ENCODE measurements around the gene DNM2.
"Not testable (repeated sequence)": the region's sequence is repeated elsewhere in the genome, so short reads cannot be mapped to it uniquely, and the experiment has no call there.

The DNM2 gene

DNA sequence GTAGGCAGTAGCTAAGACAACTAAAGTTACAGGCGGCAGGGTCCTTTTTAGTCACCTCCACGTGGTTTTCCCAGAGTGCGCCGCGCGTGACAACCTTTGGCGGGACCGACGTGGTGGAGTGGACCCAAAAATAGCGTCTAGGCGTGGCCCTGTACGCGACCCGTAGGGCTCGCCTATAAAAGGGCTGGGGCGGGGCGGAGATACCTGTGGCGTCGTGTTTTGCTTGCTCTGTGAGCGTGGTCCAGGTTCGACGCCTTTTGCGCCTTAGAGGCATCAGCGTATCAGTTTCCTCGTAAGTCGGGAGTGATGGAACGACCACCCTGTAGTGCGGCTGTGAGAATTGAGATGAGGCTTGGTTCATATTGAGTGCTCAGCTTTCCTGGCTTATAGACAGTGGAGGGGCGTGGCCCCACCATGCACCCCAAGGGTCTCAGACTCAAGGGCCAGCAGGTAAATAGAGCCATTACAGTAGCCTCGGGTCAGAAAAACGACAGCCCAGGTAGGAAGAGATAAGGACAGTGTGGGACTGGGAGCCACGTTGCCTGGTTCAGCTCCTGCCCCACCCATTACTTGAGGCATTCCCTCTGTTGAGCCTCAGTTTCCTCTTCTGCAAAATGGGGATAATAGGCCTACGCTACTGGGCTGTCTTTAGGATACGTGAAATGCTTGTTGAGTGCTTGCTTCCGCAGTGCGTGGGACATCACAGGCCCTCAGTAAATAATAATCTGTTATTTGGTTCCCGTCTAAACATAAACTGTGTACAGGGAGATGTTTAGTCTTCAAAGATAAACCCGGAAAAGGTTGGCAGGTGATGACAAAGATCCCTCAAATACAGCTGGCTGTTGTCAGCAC is 118.8 kb downstream of the DNM2 start:
- peak; percentile 61 for DNase-seq (ENCODE audit: low read depth)

DNA sequence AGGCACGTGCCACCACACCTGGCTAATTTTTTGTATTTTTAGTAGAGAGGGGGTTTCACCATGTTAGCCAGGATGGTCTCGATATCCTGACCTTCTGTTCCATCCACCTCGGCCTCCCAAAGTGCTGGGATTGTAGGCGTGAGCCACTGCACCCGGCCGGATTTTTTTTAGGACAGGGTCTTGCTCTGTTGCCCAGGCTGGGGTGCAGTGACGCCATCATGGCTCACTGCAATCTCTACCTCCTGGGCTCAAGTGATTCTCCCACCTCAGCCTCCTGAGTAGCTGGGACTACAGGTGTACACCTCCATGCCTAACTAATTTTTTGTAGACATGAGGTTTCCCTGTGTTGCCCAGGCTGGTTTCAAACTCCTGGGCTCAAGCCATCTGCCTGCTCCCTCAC is 119.8 kb downstream of the DNM2 start:
- not testable (repeated sequence) for DNase-seq (ENCODE audit: low read depth)

DNA sequence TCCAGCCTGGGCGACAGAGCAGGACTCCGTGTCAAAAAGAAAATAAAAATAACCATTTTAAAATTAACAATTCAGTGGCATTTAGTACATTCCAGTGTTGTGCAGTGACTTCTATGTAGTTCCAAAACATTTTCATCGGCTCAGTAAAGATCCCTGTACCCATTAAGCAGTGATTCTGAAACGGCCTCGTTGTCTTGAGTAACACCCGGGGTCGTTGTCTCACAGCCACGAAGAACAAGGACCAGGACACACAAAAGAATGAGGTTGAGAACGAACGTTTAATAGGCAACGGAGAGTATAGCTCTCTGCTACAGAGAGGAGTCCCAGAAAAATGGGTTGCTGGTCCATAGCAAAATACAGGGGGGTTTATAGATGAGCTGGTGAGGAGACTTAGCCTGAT is 120.5 kb downstream of the DNM2 start:
- no peak for DNase-seq (ENCODE audit: low read depth)

DNA sequence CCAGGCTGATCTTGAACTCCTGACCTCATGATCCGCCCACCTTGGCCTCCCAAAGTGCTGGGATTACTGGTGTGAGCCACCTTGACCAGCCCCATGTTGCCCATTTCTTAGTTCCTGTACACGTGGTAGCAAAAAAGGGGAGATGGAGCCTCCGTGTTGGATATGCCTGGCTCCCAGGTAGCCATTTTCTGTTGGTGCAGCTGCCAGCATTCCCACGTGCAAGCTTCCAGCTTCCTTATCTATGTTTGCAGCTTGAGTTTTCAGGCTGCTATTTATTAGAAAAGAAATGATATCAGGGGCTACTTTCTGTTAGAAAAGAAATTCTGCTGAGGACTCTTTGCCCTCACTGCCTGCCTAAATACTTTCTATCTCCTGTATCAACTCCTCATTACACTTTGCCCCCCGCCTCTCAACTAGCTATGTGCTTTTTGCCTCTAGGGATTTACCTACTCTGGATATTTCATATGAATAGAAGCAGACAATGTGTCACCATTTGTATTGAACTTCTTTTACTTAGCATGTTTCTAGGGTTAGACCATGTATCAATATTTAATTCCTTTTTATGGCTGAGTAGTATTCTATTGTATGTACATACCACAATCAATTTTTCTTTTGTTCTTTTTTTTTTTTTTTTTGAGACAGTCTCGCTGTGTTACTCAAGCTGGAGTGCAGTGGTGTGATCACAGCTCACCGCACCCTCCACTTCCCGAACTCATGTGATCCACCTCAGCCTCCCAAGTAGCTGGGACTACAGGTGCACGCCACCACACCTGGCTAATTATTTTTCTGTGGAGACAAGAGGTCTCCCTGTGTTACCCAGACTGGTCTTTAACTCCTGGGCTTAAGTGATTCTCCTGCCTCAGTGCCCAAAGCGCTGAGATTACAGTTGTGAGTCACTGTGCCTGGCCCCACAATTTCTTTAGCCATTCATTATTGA is 121.5 kb downstream of the DNM2 start:
- no peak for DNase-seq (ENCODE audit: low read depth)

DNA sequence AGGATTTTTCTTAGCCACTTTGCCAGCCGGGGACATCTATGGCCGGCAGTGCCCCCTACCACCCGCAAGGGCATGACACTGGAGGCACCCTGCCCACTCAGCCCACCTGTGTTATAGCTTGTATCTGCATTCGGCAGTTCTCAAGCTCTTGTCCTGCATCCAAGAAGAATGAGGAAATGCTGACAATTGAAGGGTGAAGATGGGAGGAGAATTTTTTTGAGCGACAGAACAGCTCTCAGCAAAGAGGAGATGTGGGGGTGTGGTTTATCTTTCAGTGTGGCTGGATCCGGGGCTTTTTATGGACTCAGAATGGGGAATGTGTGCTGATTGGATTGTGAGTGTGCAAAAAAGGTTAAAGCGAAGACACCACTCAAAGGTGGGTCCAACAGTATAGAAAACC is 124.9 kb downstream of the DNM2 start:
- no peak for DNase-seq (ENCODE audit: low read depth)

DNA sequence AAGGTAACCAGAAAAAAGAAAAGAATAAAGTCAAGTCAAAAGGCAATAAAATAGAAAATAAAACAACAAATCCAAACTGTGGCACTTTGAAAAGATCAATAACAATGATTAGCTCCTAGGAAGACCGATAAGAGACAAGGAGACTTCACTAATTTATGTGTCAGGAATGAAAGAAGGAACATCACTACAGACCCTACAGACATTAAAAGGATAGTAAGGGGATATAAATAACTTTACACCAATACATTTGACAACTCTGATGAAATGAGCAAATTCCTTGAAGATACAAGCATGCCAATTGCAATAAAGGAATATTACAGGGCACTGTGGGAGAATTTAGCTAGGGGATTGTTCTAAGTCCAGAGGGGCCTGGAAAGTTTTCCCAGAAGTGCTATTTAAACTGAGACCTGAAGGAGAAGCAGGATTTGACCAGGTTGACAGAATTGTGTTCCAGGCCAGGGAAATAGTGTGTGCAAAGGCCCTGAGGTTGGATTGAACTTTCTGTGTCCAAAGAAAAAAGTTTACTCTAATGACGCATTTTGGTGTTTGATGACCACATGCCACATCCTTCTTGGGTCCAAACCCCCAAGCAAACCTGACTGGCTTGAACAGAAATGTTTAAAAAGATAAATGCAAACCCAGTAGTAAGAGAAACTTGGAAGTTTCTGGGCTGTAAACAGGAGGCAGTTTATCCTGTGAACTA is 128.8 kb downstream of the DNM2 start:
- DNase-seq (ENCODE audit: low read depth), result no peak

DNA sequence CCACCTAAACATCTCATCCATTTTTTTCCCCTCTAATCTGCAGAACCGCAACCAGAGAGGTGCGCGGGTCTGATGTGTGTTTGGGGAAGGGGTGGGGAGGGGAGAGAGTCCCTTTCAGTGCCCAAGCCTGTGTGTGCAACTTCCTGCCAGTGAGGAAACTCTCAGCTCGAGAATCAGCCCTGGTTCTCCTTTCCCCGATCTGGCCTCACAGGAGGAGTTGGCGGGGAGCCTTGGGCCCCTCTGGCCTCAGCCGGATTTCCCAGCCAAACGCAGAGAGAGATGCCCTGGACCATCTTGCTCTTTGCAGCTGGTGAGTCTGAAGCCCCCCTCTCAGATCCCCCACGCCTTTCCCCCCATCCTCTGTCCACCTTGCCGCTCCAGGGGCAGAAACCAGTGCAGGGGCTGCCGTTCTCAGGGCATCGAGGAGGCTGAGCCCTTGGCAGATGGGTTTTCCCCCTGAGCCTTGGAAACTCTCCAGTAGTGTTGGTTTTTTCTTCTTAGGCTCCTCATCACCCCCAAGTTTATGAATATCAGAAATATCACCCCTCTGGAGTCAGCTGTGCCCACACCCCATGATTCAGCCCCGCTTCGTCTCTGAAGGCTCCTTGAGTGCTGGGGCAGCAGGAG is 130.5 kb downstream of the DNM2 start, which contains the start of gene C19orf38:
C19orf38 (plus strand) TSS at position 186 of the 627 bp plus-strand sequence; CDS start at position 280, 94 bp downstream.
- no peak for DNase-seq (ENCODE audit: low read depth)

DNA sequence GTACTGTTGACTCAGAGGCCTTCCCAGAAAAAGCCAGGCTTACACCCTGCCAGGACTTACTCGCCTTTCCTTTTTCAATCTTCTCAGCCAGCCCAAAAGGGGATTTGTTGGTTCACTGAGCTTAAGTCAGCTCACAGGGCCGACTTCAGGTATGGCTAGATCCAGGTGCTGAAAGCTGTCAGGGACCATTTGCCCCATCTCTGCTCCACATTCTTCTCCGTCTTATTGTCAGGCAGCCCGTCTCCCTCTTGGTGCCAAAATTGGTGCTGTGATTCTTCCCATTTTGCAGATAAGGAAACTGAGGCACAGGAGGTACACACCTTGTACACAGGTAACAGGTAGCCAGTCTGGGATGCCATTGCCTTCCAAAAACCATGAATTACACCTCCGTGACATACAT is 132.8 kb downstream of the DNM2 start:
- no peak for DNase-seq (ENCODE audit: low read depth)

DNA sequence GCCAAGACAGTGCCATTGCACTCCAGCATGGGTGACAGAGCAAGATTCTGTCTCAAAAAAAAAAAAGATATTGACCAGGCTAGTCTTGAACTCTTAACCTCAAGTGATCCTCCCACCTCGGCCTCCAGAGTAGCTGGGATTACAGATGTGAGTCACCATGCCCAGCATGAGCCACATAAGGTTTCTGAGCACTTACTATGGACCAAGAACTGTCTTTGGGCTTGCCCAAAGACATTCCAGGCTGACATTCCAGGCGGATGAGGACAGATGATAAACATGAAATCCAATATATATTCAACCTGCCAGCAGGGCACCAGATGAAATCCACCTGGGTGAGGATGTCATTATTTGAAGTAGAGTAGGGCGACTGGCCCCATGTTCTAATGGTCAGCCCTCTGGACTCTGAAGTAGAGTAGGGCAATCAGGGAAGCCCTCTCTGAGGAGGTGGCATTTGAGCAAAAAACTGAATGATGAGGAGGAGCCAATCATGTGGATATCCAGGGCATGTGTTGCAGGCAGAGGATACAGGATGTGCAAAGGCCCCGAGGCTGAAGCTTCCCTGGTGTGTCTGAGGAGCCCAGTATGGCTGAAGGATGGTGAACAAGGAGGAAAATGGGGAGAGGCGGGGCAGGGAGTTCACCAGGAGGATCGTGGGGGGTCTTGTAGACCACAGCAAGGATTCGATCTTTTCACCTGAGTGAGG is 134.4 kb downstream of the DNM2 start:
- no peak for DNase-seq (ENCODE audit: low read depth)

DNA sequence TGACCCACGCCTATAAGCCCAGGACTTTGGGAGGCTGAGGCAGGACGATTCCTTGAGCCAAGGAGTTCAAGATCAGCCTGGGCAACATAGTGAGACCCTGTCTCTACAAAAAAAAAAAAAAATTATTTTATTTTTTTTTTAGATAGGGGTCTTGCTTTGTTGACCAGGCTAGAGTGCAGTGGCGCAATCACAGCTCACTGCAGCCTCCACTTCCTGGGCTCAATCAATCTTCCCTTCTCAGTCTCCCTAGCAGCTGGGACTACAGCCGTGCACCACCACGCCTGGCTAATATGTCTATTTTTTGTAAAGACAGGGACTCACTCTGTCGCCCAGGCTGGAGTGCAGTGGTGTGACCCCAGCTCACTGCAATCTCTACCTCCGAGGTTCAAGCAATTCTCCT is 135.1 kb downstream of the DNM2 start:
- no peak for DNase-seq (ENCODE audit: low read depth)

DNA sequence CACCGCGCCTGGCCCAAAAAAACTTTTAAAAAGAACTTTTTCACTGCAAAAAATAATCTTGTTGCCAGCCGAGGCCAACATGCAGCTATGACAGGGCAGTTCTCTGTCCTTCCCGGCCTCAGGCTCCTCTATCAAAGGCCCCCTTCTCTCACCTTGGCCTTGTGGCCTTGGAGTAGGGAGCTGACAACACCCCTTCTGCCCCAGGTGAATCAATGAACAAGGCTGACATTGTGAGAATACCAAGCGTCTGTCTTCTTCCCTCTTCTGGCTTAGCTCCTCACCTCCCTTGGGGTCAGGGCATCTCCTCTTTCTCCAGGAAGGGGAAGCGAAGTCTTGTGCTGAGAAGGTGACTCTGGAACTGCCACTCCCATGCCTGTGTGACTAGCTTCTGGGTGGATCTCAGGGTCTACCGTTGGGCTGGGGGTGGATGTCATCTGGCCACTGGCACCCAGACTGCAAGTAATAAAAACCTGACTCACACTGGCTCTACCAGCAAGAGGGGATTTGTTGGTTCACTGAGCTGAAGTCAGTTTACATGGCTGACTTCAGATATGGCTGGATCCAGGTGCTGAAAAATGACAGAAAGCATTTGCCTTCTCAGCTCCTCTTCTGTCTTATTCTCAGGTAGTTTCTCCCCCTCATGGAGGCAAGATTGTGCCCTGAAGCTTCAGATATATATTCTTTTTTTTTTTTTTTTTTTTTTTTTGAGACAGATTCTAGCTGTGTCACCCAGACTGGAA is 136.6 kb downstream of the DNM2 start:
- DNase-seq (ENCODE audit: low read depth), result no peak

DNA sequence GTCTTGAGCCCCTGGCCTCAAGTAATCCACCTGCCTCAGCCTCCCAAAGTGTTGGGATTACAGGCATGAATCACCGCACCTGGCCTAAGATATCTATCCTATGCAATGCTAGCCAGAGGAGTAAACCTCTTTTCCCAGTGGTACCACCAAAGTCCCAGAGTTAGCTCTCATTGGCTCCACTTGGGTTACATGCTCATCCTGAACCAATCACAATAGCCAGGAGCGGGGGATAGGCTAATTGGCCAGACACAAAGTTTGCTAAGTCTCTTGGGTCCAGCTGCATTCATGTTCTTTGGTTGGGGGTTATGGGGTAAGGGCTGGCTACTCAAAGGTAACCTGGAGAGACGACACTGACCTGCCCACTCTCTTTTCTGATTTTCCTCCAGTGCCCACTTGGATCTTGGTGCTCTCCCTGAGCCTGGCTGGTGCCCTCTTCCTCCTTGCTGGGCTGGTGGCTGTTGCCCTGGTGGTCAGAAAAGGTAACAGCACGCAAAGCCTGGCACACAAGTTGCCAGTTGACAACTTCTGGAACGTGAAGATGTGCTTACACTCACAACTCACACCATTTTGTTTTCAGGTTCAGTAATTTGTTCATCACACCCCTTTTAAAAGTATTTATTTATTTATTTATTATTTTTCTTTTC is 138.1 kb downstream of the DNM2 start:
- DNase-seq (ENCODE audit: low read depth), result no peak

DNA sequence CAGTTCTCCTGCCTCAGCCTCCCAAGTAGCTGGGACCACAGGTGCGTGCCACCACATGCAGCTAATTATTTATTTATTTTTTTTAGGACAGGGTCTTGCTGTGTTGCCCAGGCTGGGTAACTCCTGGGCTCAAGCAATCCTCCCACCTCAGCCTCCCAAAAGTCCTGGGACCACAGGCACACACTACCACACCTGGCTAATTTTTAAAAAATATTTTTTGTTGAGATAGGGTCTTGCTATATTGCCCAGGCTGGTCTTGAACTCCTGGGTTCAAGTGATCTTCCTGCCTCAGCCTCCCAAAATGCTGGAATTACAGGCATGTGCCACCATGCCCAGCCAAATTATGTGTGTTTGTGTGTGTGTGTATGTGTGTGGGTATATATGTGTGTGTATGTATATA is 139.0 kb downstream of the DNM2 start:
- DNase-seq (ENCODE audit: low read depth), result not testable (repeated sequence)

DNA sequence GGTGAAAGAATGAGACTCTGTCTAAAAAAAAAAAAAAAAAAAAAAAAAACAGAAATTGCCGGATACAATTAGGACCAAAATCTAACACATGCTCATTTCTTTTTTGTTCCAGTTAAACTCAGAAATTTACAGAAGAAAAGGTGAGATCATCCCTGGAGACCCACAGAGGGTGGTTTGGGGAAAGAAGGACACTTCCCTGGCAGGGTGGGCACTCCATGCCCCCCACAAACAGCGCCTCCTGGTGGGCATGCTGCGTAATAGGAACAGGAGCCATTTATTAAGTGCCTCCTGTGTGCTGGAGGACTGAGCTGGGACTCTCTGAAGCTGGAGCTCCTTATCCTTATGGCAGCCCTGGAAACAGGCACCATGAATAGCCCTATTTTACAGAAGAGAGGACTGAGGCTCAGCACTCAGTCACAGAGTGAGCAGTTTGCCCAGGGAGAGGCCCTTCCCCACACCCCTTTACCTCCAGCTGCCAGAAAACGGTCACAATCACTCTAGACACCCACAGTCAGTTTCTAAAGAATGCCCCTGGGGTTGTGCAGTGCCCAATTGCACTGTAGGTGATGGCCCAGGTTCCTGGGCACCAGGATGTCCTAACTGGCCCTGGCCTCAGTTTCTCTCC is 140.4 kb downstream of the DNM2 start:
- DNase-seq (ENCODE audit: low read depth), result no peak

DNA sequence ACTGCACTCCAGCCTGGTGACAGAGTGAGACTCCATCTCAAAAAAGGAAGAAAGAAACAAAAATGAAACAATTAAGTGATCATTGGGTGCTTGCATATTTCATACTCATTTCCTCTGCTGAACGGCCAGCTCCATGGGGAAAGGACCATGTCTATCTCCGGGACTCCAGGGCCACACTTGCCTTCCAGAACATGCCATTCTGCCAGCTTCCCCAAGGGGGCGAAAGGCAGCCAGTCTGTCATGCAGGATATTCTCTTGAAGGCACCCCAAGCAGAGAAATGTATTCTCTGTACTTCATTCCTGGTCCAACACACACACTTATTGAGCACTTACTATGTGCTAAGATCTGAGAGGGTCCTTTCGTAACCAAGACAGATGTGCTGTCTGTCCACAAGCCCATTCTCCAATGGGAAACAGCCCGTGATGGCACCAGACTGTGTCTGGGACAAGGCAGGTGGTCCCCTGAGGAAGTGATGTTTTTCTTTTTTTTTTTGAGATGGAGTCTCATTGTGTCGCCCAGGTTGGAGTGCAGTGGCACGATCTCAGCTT is 143.3 kb downstream of the DNM2 start:
- no peak for DNase-seq (ENCODE audit: low read depth)

DNA sequence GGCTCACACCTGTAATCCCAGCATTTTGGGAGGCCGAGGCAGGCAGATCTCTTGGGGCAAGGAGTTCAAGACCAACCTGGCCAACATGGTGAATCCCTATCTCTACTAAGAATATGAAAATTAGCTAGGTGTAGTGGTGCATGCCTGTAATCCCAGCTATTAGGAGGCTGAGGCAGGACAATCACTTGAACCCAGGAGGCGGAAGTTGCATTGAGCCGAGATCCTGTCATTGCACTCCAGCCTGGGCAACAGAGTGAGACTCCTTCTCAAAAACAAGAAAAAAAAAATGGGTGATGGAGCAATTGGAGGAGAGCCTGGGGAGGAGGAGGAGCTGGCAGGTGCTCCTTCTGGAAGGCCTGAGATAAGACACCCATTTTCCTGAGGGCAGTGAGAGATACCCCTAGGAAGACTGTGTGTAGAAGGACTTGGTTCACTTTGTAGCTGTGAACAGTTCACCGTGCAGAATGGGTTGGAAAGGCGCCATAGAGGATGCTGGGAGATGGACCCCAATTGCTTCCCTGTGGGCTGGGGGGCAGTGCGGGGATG is 144.8 kb downstream of the DNM2 start:
- DNase-seq (ENCODE audit: low read depth), result no peak

DNA sequence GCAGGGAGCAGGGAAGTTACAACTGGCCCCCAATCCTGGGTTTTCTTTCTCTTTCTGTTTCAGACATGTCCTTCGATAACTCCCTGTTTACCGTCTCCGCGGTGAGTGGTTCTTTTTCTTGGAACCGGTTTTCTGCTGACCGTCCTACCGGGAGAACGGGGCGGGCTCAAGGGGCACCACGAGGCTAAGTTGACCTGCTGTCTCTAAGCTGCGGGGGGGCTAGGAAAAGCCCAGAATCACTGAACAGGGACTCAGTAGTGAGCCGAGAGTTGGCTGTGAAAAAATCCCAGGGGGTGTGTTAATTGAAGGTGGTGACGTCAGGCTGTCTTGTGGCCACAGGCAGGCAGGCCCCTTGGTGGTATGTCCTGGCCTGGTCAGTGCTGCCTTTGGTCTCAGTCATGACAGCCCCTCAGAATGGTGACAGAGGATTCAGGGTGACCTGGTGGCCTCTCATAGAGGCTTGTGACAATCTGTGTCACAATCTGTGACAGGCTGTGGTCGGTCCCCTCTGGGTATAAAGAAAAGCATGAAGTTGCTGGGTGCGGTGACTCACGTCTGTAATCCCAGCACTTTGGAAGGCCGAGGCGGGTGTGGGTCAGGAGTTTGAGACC is 145.3 kb downstream of the DNM2 start:
- no peak for DNase-seq (ENCODE audit: low read depth)

DNA sequence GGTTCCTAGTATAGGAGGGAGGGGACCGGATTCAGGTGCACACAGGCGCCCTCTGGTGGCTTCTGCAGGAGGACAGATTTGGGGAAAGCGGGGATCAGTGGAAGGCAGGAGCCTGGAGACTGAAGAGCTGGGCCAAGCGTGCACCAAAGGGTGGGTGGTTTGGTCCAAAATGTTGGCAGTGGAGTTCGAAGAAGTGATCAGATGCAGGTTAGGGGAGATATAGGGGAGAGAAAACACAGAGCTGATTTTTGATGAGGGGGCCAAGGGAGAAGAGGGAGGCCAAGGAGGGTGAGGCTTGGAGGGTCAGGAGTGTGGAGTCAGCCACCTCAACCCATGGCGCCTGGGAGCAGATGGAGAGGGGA is 146.6 kb downstream of the DNM2 start:
- peak; percentile 70 for DNase-seq (ENCODE audit: low read depth)
